RWPE2 (cell line): ENCODE results near the gene NCL.

Source experiments
- ATAC-seq: fragments of 200-7000 bp; cut with Tn5 transposase; 3 replicates; pipeline ENCODE4 v1.9.1; 2021; ENCODE audit warnings: low read depth
- DNase-seq: peaks from one replicate; pipeline ENCODE4 v3.0.0-alpha.2; 2020; ENCODE audit warnings: low spot score
- H3K27ac ChIP-seq: fragments of 450-650 bp; 2 replicates; pipeline ENCODE4 v1.5.1; 2017; ENCODE audit warnings: mild to moderate bottlenecking; ENCODE audit not compliant: poor library complexity, severe bottlenecking
- H3K27me3 ChIP-seq: fragments of 250-450 bp; sonication (Bioruptor Pico); 2 replicates; pipeline ENCODE4 v1.5.1; 2021; ENCODE audit warnings: mild to moderate bottlenecking, moderate library complexity; ENCODE audit not compliant: insufficient read depth, poor library complexity, severe bottlenecking
- H3K36me3 ChIP-seq: fragments of 250-450 bp; sonication (Bioruptor Pico); 2 replicates; pipeline ENCODE4 v1.5.1; 2020; ENCODE audit warnings: low read depth, mild to moderate bottlenecking, moderate library complexity
- H3K4me1 ChIP-seq: fragments of 250-450 bp; sonication (Bioruptor Pico); 2 replicates; pipeline ENCODE4 v1.5.1; 2021; ENCODE audit warnings: mild to moderate bottlenecking, moderate library complexity; ENCODE audit not compliant: insufficient read depth, poor library complexity, severe bottlenecking
- H3K4me3 ChIP-seq: fragments of 250-450 bp; sonication (Bioruptor Pico); 2 replicates; pipeline ENCODE4 v1.5.1; 2021; ENCODE audit warnings: mild to moderate bottlenecking, moderate library complexity; ENCODE audit not compliant: severe bottlenecking
- H3K9me3 ChIP-seq: fragments of 250-450 bp; sonication (Bioruptor Pico); 2 replicates; pipeline ENCODE4 v1.5.1; 2021; ENCODE audit warnings: mild to moderate bottlenecking, moderate library complexity; ENCODE audit not compliant: severe bottlenecking
- TF ChIP-seq, protein P1 (sequence below): fragments of 450-650 bp; IDR thresholded peaks from one replicate; pipeline ENCODE4 v1.5.1; 2017; ENCODE audit warnings: mild to moderate bottlenecking, moderate library complexity; ENCODE audit not compliant: poor library complexity, severe bottlenecking

NCL gene

DNA sequence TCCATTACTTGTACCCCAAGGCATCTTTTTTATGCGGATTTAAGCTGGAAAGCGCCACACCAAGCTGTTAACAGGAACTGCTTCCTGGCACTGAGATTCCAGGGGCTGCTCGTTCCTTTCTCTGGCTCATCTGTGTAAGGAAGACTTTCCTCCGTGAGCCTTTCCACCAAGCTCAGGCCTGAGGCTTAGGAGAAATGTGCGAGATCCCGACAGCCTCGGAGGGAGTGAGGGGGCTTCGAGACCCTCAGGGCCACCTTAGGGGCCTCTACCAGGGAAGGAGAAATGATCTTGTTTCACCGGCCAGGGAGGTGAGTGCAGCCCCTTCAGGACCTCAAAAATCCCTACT is 51.7 kb downstream of the NCL start:
- TF ChIP-seq, protein P1, sequence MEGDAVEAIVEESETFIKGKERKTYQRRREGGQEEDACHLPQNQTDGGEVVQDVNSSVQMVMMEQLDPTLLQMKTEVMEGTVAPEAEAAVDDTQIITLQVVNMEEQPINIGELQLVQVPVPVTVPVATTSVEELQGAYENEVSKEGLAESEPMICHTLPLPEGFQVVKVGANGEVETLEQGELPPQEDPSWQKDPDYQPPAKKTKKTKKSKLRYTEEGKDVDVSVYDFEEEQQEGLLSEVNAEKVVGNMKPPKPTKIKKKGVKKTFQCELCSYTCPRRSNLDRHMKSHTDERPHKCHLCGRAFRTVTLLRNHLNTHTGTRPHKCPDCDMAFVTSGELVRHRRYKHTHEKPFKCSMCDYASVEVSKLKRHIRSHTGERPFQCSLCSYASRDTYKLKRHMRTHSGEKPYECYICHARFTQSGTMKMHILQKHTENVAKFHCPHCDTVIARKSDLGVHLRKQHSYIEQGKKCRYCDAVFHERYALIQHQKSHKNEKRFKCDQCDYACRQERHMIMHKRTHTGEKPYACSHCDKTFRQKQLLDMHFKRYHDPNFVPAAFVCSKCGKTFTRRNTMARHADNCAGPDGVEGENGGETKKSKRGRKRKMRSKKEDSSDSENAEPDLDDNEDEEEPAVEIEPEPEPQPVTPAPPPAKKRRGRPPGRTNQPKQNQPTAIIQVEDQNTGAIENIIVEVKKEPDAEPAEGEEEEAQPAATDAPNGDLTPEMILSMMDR: peak; percentile 71
- ATAC-seq: no peak
- no peak overlapping the region for H3K27ac ChIP-seq
- no peak for DNase-seq
- H3K9me3 ChIP-seq: no peaks in the 10 kb centered on the region
- H3K4me3 ChIP-seq: peak overlapping the region; percentile 46
- H3K4me1 ChIP-seq: no peaks in the 10 kb centered on the region
- H3K36me3 ChIP-seq: no peaks in the 10 kb centered on the region
- no peaks in the 10 kb centered on the region for H3K27me3 ChIP-seq

DNA sequence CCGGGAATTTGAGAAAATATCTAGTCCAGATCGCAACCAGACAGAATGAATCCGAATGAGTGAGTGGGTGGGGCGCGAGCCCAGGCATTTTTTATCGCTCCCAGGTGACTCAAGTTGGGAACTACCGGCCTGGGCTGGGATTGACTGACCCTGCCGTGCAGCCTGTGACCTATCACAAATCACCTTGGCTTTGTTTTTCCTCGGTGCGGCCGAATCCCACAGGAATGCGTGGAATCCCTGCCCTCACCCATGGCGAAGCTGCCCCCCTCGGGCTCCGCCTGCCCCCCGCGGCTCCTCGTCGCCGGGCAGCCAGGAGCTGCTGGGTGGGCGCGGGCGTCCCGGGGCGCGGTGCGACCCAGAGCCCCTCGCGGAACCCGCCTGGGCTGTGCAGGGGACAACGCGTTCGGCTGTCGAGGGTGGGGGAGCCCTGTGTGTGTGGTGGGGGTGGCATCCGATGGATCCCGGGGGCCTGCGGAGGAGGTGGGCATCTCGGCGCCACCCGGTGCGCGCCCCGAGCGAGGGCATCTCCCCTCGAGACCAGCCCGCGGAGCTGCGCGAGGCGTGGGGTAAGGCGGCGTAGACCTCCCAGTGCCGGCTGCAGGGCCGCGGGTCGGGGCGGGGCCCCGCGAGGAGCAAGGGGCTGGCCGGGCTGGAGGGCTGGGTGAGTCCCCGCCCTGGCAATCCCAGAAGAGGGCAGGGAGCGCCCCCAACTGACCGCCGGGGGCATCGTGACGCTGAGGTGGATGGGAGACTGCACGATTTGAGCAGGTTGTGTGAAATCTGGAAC is 52.3 kb downstream of the NCL start:
- H3K4me3 ChIP-seq: peak overlapping the region; percentile 46
- H3K27me3 ChIP-seq: no peaks in the 10 kb centered on the region
- peak overlapping the region; percentile 37 for H3K27ac ChIP-seq
- no peaks in the 10 kb centered on the region for H3K36me3 ChIP-seq
- ATAC-seq: peak; percentile 95
- DNase-seq: no peak
- no peaks in the 10 kb centered on the region for H3K9me3 ChIP-seq
- H3K4me1 ChIP-seq: no peaks in the 10 kb centered on the region
- TF ChIP-seq, protein P1: peak; percentile 95

DNA sequence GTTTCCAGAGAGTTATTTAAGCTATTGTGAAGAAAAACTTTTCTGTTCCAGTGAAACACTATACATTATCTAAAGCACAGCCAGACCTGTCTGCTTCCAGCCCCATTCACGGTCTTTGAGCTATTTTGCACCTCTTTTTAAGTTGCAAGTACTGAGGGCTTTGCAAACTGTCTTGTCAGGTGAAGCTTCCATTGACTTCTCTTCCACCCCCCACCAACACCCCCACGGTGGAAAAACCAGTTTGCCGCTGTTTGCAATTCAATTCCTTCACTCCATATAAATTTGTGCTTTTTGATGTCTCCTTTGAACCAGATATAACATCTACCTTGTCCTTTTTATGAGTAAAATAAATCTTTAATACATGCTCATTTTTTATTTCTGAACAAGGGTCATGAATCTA is 53.0 kb downstream of the NCL start:
- no peak for ATAC-seq
- Histone ChIP-seq H3K4me1 (no peaks in the 10 kb centered on the region), H3K27ac (peak overlapping the region; percentile 37), H3K4me3 (no peak overlapping the region), H3K36me3 (no peaks in the 10 kb centered on the region), H3K27me3 (no peaks in the 10 kb centered on the region), H3K9me3 (no peaks in the 10 kb centered on the region)
- TF ChIP-seq, protein P1: no peak
- no peak for DNase-seq

GRCh38 chr2:231410293-231411004 is 53.8 kb downstream of the NCL start:
- no peak overlapping the region for H3K4me3 ChIP-seq
- H3K4me1 ChIP-seq: no peaks in the 10 kb centered on the region
- H3K27me3 ChIP-seq: no peaks in the 10 kb centered on the region
- H3K9me3 ChIP-seq: no peaks in the 10 kb centered on the region
- TF ChIP-seq, protein P1: peak; percentile 22
- DNase-seq (no peak), ATAC-seq (no peak)
- H3K36me3 ChIP-seq: no peaks in the 10 kb centered on the region
- no peak overlapping the region for H3K27ac ChIP-seq

GRCh38 chr2:231409776-231410175 is 54.5 kb downstream of the NCL start:
- H3K27ac ChIP-seq: no peak overlapping the region
- H3K9me3 ChIP-seq: no peaks in the 10 kb centered on the region
- DNase-seq (no peak), ATAC-seq (no peak)
- no peaks in the 10 kb centered on the region for H3K36me3 ChIP-seq
- TF ChIP-seq, protein P1: no peak
- no peak overlapping the region for H3K4me3 ChIP-seq
- H3K27me3 ChIP-seq: no peaks in the 10 kb centered on the region
- H3K4me1 ChIP-seq: no peaks in the 10 kb centered on the region
